Effector memory CD4-positive, alpha-beta T cell (primary cell): ENCODE measurements around the gene SEMA3G.

ENCODE experiments used
- DNase-seq, 3 donors: peaks; one replicate each; pipeline ENCODE4 v3.0.0-alpha.2; 2020
- H3K27ac ChIP-seq: 2 replicates; pipeline ENCODE4 v1.7.0; 2013; ENCODE audit warnings: mild to moderate bottlenecking, low read length, moderate library complexity; ENCODE audit not compliant: insufficient read depth, poor library complexity, severe bottlenecking
- H3K27me3 ChIP-seq: replicated peaks from 2 replicates; pipeline ENCODE4 v1.7.0; 2013; ENCODE audit warnings: mild to moderate bottlenecking, low read length; ENCODE audit not compliant: insufficient read depth, control insufficient read depth, poor library complexity, severe bottlenecking
- H3K36me3 ChIP-seq: 2 replicates; pipeline ENCODE4 v1.7.0; 2013; ENCODE audit warnings: mild to moderate bottlenecking, low read length, moderate library complexity; ENCODE audit not compliant: control insufficient read depth, insufficient read depth
- H3K4me1 ChIP-seq: 2 replicates; pipeline ENCODE4 v1.7.0; 2013; ENCODE audit warnings: low read length, mild to moderate bottlenecking; ENCODE audit not compliant: control insufficient read depth, insufficient read depth, poor library complexity, severe bottlenecking
- H3K4me3 ChIP-seq: 2 replicates; pipeline ENCODE4 v1.7.0; 2013; ENCODE audit warnings: low read length, low read depth, mild to moderate bottlenecking; ENCODE audit not compliant: insufficient read depth, poor library complexity, severe bottlenecking
- H3K9me3 ChIP-seq: 2 replicates; pipeline ENCODE4 v1.7.0; 2013; ENCODE audit warnings: mild to moderate bottlenecking, low read length, moderate library complexity; ENCODE audit not compliant: control insufficient read depth

Gene SEMA3G

DNA sequence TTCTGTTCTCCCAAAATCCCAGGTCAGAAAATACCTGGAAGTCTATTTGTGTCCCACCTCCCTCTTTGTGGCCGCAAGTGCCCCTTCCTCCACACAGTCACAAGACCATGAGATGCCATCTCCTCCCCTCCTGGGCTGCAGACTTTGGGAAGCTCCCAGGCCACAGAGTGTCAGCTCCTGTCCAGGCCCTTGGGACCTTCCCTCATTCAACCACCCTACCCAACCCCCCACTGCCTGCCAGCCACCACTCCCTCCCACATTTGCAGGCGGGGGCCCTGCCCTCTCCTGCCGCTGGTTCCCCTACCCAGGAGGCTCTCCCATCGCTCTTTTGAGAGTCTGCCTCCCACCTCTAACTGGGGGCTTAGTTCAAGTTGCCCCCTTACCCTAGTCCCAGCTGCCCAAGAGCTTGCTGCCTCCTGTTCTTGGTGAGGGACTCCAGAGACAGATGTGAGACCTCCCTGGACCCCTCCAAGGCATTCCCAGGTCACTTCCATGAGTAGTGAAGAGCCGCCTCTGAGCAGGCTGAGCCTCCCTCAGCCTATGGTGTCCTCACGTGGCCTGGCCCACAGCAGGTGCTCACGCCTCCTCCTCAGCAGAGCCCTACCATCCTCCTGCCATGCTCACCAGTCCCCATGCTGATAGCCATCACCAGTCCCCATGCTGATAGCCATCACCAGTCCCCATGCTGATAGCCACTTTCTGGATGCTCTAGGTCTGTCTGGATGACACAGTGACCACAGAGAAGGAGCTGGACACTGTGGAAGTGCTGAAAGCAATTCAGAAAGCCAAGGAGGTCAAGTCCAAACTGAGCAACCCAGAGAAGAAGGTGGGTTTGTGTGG, 34.4 kb upstream of the SEMA3G start:
- DNase-seq, result no peak
- Histone ChIP-seq H3K4me1 (no peaks in the 10 kb centered on the region), H3K36me3 (peaks cover 88% of the 10 kb centered on the region), H3K4me3 (no peak overlapping the region), H3K27me3 (no peaks in the 10 kb centered on the region), H3K27ac (no peak overlapping the region), H3K9me3 (no peaks in the 10 kb centered on the region)

DNA sequence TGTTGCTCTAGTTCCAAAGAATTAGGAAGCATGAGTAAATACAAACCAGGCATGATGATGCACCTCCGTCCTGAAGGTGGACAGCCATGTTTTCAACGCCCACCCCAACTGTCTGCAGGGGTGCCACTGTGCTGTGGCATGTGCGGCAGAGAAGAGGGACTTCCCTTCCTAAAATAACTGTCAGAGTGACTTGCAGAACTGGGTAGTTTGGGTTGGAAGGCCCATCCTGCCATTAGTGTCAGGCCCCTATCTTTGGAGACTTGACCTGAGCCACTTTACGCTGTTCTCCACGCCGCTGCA, 32.8 kb upstream of the SEMA3G start:
- no peaks in the 10 kb centered on the region for H3K27me3 ChIP-seq
- H3K36me3 ChIP-seq, result peaks cover 94% of the 10 kb centered on the region
- H3K27ac ChIP-seq, result no peak overlapping the region
- H3K4me3 ChIP-seq, result no peak overlapping the region
- no peaks in the 10 kb centered on the region for H3K4me1 ChIP-seq
- DNase-seq, result no peak
- H3K9me3 ChIP-seq, result no peaks in the 10 kb centered on the region

DNA sequence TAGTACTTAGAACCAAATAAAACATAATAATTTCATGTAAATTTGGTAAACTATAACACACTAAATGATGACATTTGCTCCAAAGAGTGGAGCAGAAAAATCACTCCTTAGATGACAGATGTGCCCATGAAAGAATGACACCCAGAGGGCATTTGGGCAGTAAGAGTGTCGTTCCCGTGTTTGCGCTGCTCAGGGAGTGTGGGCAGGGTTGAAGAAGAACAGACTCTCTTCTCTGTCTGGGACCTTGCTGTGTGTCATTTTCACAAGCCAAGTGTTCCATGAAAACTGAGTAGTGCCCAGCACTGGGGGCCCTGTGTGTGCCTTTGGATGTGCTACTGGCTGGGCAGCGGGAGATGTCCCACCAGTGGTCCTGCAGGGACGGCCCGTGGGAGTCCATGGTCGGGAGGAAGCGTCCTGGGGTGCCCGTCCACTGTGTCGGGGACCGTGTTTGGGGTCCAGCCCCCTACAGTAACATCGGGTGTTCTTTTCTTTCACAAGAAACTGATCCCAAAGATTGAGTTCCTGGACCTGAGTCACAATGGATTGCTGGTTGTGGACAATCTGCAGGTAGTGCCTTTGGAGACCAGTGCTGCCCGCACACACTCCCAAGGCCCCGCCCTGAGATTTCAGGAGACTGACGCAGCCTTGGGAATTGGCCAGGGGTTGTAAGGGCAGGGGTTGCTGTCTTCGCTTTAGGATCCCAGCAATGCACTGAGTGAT, 32.3 kb upstream of the SEMA3G start:
- no peaks in the 10 kb centered on the region for H3K9me3 ChIP-seq
- DNase-seq, result no peak
- H3K27me3 ChIP-seq, result no peaks in the 10 kb centered on the region
- H3K4me3 ChIP-seq, result no peak overlapping the region
- peaks cover 96% of the 10 kb centered on the region for H3K36me3 ChIP-seq
- no peaks in the 10 kb centered on the region for H3K4me1 ChIP-seq
- H3K27ac ChIP-seq, result no peak overlapping the region

DNA sequence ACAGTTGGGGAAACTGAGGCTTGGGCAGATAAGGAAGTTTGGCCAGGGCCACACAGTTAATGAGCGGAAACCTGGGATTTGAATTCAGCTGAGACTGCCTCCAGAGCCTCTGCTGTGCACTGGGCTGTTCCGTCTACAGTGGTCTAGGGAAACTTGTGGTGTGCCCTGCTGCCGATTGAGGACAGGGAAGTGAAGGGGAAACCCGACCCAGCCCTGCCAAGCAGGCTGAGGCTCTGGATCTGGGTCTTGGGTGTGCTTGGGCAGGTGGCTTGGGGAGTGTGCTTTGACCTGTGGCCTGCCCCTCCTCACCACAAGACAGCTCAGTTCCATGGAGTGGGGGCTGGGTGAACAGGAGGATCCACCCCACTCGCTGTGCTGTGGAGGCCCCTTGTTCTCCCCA, 28.1 kb upstream of the SEMA3G start:
- Histone ChIP-seq H3K4me1 (no peaks in the 10 kb centered on the region), H3K27me3 (no peaks in the 10 kb centered on the region), H3K4me3 (no peak overlapping the region), H3K36me3 (peaks cover 71% of the 10 kb centered on the region), H3K27ac (no peak overlapping the region), H3K9me3 (no peaks in the 10 kb centered on the region)
- DNase-seq, result no peak

DNA sequence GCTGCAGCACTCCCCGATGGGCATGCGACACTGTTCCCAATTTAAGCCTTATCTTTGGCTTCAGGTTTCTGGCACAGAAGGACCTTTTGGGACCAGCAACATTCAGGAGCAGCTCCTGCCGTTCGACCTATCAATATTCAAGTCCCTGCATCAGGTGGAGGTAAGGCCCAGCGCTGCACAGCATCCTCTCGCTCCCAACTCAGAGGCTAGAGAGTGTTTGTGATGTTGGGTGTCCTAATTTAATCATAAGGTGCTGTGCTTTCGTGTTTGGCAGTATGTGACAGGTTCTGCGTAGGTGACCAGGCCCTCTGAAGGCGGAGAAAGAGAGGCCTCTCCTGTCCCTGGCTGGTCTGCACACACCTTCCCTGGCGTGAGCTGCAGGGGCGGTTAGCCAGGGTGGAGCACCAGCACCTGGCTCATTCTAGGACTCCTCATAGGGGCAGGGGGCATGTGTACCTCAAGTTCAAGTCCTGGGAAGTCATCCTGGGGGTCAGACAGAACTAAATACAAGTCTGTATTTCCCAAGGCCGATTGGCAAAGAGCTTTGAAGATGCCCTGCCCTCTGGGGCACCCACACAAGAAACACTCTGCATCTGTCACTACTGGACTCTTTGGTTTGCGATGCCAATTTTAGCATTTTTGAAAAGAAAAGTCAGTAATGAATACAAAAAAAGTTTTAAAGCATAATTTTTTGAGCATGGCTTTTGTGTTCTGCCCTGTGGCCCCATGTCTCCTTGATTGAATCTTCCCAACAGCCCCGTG, 27.5 kb upstream of the SEMA3G start:
- H3K4me3 ChIP-seq, result no peak overlapping the region
- no peaks in the 10 kb centered on the region for H3K9me3 ChIP-seq
- H3K4me1 ChIP-seq, result no peaks in the 10 kb centered on the region
- DNase-seq, result no peak
- peaks cover 67% of the 10 kb centered on the region for H3K36me3 ChIP-seq
- no peaks in the 10 kb centered on the region for H3K27me3 ChIP-seq
- H3K27ac ChIP-seq, result no peak overlapping the region

DNA sequence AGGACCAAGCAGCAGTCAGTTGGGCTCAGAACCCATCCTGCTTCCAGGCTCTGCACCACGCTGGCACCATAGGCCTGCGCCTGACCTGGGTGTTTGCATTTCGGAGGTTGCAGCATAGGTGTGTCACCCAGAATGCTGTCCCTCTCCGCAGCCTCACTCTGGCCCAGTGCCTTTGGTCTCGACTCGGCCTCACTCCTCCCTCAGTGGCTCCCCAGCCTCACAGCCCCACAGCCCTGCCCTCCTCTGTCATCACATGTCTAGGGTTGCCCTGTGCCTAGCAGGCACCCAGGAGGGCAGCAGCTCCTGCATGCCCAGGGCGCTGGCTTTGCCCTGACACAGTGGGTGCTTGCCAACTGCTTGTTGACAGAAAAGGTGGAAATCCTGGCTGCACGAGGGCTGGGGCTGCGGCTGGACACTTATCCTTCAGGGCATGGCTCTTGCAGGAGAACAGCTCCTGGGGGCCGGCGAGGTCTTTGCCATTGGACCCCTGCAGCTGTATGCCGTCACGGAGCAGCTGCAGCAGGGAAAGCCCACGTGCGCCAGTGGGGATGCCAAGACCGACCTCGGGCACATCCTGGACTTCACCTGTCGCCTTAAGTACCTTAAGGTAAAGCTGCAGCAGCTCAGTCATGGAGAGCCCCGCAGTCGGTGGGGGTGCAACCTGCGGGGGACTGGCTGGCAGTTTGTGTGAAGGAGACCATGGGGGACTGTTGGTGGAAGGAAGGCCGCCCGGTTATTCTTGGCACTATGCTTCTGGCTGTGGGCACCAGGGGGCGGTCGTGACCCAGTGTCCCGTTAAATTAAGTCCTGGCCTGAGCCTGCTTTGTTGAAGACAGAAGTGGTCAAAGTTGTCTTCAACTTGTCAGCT, 26.7 kb upstream of the SEMA3G start:
- no peak overlapping the region for H3K4me3 ChIP-seq
- no peaks in the 10 kb centered on the region for H3K4me1 ChIP-seq
- no peak overlapping the region for H3K27ac ChIP-seq
- H3K27me3 ChIP-seq, result no peaks in the 10 kb centered on the region
- no peak for DNase-seq
- peaks cover 62% of the 10 kb centered on the region for H3K36me3 ChIP-seq
- H3K9me3 ChIP-seq, result no peaks in the 10 kb centered on the region

DNA sequence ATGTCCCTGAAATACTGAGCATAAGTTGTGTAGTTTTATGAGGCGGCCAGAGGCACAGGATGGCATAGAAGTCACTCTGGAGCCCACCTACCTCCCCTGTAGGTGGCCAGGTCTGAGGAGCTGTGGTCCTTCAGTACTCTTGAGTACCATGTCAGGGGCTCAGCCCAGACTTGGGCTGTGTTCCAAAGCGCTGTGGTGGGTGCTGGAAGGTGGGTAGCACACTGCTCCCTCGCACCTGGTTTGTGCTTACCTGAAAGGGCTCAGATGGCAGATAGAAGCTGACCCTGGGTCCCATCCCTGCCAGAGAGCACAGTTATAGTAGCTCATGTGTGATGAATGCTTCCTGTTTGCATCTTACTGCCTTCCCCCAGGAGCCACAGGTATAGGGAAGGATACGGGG, 26.0 kb upstream of the SEMA3G start:
- Histone ChIP-seq H3K9me3 (no peaks in the 10 kb centered on the region), H3K27me3 (no peaks in the 10 kb centered on the region), H3K4me3 (no peak overlapping the region), H3K36me3 (peaks cover 55% of the 10 kb centered on the region), H3K4me1 (no peaks in the 10 kb centered on the region), H3K27ac (no peak overlapping the region)
- DNase-seq, result no peak

DNA sequence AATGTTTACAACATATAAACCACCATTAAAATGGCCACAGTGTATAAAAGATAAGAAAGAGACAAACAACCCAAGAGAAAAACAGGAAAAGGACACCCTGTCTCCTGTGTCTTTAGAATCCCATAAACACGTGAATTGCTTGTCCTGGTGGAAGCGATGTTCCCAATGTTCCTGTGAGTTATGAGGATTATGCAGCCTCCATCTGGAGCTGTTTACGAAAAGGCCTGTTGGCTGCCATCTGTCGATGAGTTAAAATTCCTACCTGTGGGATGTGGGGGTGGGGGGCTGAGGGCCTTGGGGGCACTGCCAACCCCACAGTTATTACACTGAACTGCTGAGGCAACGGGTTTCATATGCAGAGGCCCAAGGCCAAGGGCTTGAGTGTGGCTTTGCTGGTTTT, 24.1 kb upstream of the SEMA3G start:
- Histone ChIP-seq H3K27ac (no peak overlapping the region), H3K36me3 (peaks cover 48% of the 10 kb centered on the region), H3K9me3 (no peaks in the 10 kb centered on the region), H3K4me1 (no peaks in the 10 kb centered on the region), H3K4me3 (no peak overlapping the region), H3K27me3 (no peaks in the 10 kb centered on the region)
- no peak for DNase-seq

DNA sequence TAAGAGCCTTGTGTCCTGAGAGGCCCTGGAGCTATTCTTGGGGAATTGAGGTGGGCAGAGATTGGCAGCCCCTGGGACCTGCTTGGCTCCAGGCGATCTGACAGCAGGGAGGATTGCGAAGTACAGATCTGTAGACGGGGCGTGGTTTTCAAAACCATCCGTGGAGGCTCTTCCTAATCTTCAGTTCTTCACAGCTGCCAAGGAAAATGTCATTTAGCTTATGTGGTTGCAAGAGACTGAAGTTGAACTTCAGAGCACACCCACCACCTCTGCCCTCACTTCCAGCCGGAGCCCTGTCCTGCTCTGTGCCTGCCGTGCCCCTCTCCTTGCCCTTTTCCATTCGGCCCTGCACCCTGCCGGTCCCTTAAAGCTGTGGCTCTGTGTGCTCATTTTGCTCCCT, 23.4 kb upstream of the SEMA3G start:
- Histone ChIP-seq H3K9me3 (no peaks in the 10 kb centered on the region), H3K4me1 (no peaks in the 10 kb centered on the region)

More for the DNA sequence above, 23.4 kb upstream of the SEMA3G start:
- Histone ChIP-seq H3K36me3 (peaks cover 42% of the 10 kb centered on the region), H3K27me3 (no peaks in the 10 kb centered on the region), H3K4me3 (no peak overlapping the region), H3K27ac (no peak overlapping the region)
- DNase-seq, result no peak
